SK-N-SH treated with all-trans-retinoic acid at 6 μM for 48 hours (cell line): ENCODE results near the gene DPF3.
A peak's percentile ranks its signal among the peaks of the same experiment; 100 is the strongest.

Source experiments
- ATAC-seq: fragments of 200-7000 bp; cut with Tn5 transposase; 3 replicates; pipeline ENCODE4 v1.9.1; 2020; ENCODE audit warnings: mild to moderate bottlenecking, moderate library complexity
- ARNTL ChIP-seq: fragments of 450-650 bp; formaldehyde crosslinking; IDR thresholded peaks from 2 replicates; pipeline ENCODE4 v1.5.0; 2020; ENCODE audit warnings: low read depth, mild to moderate bottlenecking, moderate library complexity, borderline replicate concordance
- BACH2 ChIP-seq: fragments of 250-450 bp; sonication (Bioruptor Pico); IDR thresholded peaks from 2 replicates; pipeline ENCODE4 v1.9.0; 2021; ENCODE audit warnings: mild to moderate bottlenecking, borderline replicate concordance
- ESRRG ChIP-seq: fragments of 250-450 bp; sonication (Bioruptor Pico); IDR thresholded peaks from 2 replicates; pipeline ENCODE4 v1.6.1; 2021; ENCODE audit warnings: mild to moderate bottlenecking
- ISL1 ChIP-seq: fragments of 250-450 bp; sonication (Bioruptor Pico); IDR thresholded peaks from 2 replicates; pipeline ENCODE4 v2.1.2; 2022; ENCODE audit warnings: mild to moderate bottlenecking, moderate library complexity
- OSR1 ChIP-seq: fragments of 250-450 bp; sonication (Bioruptor Pico); IDR thresholded peaks from 2 replicates; pipeline ENCODE4 v1.8.0; 2022; ENCODE audit warnings: moderate library complexity, mild to moderate bottlenecking, inconsistent platforms
- PATZ1 ChIP-seq: fragments of 250-450 bp; sonication (Bioruptor Pico); IDR thresholded peaks from 2 replicates; pipeline ENCODE4 v1.8.0; 2020; ENCODE audit warnings: mild to moderate bottlenecking, moderate library complexity, borderline replicate concordance
- PPARA ChIP-seq: fragments of 250-450 bp; sonication (Bioruptor Pico); IDR thresholded peaks from 2 replicates; pipeline ENCODE4 v1.5.0; 2020; ENCODE audit warnings: mild to moderate bottlenecking, borderline replicate concordance
- RARB ChIP-seq: fragments of 250-450 bp; sonication (Bioruptor Pico); IDR thresholded peaks from 2 replicates; pipeline ENCODE4 v1.8.0; 2021; ENCODE audit warnings: mild to moderate bottlenecking, moderate library complexity
- TCF4 ChIP-seq: fragments of 250-450 bp; sonication (Bioruptor Pico); IDR thresholded peaks from 2 replicates; pipeline ENCODE4 v1.8.0; 2021; ENCODE audit warnings: mild to moderate bottlenecking, moderate library complexity, borderline replicate concordance
- TSHZ2 ChIP-seq: fragments of 250-450 bp; sonication (Bioruptor Pico); IDR thresholded peaks from 2 replicates; pipeline ENCODE4 v1.5.0; 2020; ENCODE audit warnings: mild to moderate bottlenecking, moderate library complexity
- ZC3H10 ChIP-seq: fragments of 250-450 bp; sonication (Bioruptor Pico); IDR thresholded peaks from 2 replicates; pipeline ENCODE4 v1.5.1; 2021; ENCODE audit warnings: mild to moderate bottlenecking, moderate library complexity
- ZFP3 ChIP-seq: fragments of 250-450 bp; sonication (Bioruptor Pico); IDR thresholded peaks from 2 replicates; pipeline ENCODE4 v1.5.0; 2020; ENCODE audit warnings: mild to moderate bottlenecking, moderate library complexity
- ZFP30 ChIP-seq: fragments of 450-650 bp; formaldehyde crosslinking; IDR thresholded peaks from 2 replicates; pipeline ENCODE4 v1.5.0; 2022; ENCODE audit warnings: mild to moderate bottlenecking, moderate library complexity
- ZNF565 ChIP-seq: fragments of 450-650 bp; formaldehyde crosslinking; conservative IDR thresholded peaks from 2 replicates; pipeline ENCODE4 v1.5.0; 2020; ENCODE audit warnings: low read depth, mild to moderate bottlenecking, moderate library complexity
- ZNF70 ChIP-seq: fragments of 450-650 bp; formaldehyde crosslinking; IDR thresholded peaks from 2 replicates; pipeline ENCODE4 v1.5.0; 2020; ENCODE audit warnings: mild to moderate bottlenecking, moderate library complexity
- ZNF8 ChIP-seq: fragments of 450-650 bp; formaldehyde crosslinking; IDR thresholded peaks from 2 replicates; pipeline ENCODE4 v1.5.0; 2020; ENCODE audit warnings: mild to moderate bottlenecking, moderate library complexity
- TF ChIP-seq, protein P1 (sequence below): fragments of 250-450 bp; sonication (Bioruptor Pico); IDR thresholded peaks from 2 replicates; pipeline ENCODE4 v1.5.1; 2021; ENCODE audit warnings: mild to moderate bottlenecking, moderate library complexity
- TF ChIP-seq, protein P2 (sequence below): fragments of 250-450 bp; sonication (Bioruptor Pico); IDR thresholded peaks from 2 replicates; pipeline ENCODE4 v1.5.1; 2020; ENCODE audit warnings: low read depth, mild to moderate bottlenecking, moderate library complexity

DPF3 gene

GRCh38 chr14:72616811-72617210 is 277.1 kb downstream of the DPF3 start:
- TF ChIP-seq, protein P1, sequence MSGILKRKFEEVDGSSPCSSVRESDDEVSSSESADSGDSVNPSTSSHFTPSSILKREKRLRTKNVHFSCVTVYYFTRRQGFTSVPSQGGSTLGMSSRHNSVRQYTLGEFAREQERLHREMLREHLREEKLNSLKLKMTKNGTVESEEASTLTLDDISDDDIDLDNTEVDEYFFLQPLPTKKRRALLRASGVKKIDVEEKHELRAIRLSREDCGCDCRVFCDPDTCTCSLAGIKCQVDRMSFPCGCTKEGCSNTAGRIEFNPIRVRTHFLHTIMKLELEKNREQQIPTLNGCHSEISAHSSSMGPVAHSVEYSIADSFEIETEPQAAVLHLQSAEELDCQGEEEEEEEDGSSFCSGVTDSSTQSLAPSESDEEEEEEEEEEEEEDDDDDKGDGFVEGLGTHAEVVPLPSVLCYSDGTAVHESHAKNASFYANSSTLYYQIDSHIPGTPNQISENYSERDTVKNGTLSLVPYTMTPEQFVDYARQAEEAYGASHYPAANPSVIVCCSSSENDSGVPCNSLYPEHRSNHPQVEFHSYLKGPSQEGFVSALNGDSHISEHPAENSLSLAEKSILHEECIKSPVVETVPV (CRISPR knock-in tag), result no peak
- no peak for TF ChIP-seq ZNF8 (CRISPR knock-in tag)
- TF ChIP-seq PATZ1, result no peak
- TF ChIP-seq BACH2 (CRISPR knock-in tag), result no peak
- TF ChIP-seq ARNTL (CRISPR knock-in tag), result no peak
- TF ChIP-seq ISL1 (CRISPR knock-in tag), result no peak
- TF ChIP-seq ESRRG (CRISPR knock-in tag), result no peak
- no peak for TF ChIP-seq ZFP30 (CRISPR knock-in tag)
- no peak for TF ChIP-seq RARB (CRISPR knock-in tag)
- TF ChIP-seq, all 23 proteins: peak for 0
- no peak for ATAC-seq

DNA sequence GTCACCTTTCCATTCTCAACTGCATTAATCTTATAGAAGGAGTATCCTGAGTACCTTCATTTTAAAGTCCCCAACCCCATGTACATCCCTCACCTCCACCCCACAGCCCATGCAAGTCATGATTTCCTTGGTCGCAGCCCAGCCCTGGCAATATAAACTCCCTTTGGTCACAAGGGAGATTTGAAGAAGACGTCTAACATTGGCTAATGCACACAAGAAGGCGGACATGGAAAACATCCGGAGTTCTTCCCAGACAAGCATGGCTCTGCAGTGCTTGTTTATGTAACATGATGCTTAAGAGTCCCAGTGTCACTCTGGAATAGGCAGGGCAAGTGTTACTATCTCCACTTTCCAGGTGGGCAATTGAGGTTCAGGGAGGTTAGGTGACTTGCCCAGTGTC is 277.6 kb downstream of the DPF3 start:
- TF ChIP-seq PPARA (CRISPR knock-in tag) (no peak), ZNF8 (CRISPR knock-in tag) (no peak), TSHZ2 (CRISPR knock-in tag) (no peak), ZC3H10 (CRISPR knock-in tag) (no peak), OSR1 (CRISPR knock-in tag) (no peak), ZNF70 (CRISPR knock-in tag) (no peak), ISL1 (CRISPR knock-in tag) (no peak)
- TF ChIP-seq, protein P1 (CRISPR knock-in tag), result no peak
- no peak for ATAC-seq

DNA sequence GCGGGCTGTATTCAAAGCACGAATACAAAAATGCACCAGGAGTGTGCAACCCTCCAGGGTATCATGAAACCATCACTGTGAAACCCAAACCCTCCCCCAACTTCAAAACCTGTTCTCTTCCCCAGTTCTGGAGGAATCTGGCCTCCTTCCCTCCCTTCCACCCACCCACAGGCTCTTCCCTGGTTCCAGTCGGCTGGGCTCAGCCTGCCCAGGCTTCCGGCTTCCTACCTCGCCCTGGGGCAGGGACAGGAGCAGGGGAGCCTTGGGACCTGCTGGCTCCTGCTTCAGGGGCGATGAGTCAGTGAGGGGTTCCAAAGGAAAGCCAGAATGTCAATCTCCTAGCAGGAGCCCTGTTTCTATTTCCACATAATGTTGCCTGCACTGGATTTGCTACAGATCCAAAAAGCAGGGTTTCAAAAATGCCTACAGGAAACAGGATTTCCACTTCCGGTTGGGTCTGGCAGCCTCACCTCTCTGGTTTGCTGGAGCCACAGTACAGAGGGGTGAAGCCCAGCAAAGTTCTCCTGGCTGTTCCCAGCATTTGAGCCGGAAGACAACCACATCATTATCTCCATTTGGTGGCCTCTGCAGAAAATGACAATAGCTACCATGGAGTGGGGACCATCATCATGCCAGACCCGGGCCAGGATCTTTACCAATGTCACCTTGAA is 278.3 kb downstream of the DPF3 start:
- ATAC-seq, result peak; percentile 48
- TF ChIP-seq ESRRG (CRISPR knock-in tag), result no peak
- TF ChIP-seq ZFP3 (CRISPR knock-in tag), result no peak
- no peak for TF ChIP-seq TCF4 (CRISPR knock-in tag)
- no peak for TF ChIP-seq ISL1 (CRISPR knock-in tag)
- TF ChIP-seq ZNF8 (CRISPR knock-in tag), result no peak
- no peak for TF ChIP-seq ARNTL (CRISPR knock-in tag)
- no peak for TF ChIP-seq ZNF565
- no peak for TF ChIP-seq BACH2 (CRISPR knock-in tag)
- no peak for TF ChIP-seq RARB (CRISPR knock-in tag)
- TF ChIP-seq, protein P2, sequence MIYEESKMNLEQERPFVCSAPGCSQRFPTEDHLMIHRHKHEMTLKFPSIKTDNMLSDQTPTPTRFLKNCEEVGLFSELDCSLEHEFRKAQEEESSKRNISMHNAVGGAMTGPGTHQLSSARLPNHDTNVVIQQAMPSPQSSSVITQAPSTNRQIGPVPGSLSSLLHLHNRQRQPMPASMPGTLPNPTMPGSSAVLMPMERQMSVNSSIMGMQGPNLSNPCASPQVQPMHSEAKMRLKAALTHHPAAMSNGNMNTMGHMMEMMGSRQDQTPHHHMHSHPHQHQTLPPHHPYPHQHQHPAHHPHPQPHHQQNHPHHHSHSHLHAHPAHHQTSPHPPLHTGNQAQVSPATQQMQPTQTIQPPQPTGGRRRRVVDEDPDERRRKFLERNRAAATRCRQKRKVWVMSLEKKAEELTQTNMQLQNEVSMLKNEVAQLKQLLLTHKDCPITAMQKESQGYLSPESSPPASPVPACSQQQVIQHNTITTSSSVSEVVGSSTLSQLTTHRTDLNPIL (CRISPR knock-in tag), result no peak
- no peak for TF ChIP-seq TSHZ2 (CRISPR knock-in tag)
- TF ChIP-seq, protein P1 (CRISPR knock-in tag), result no peak
- TF ChIP-seq, all 23 proteins: peak for 0
